Measurements from ENCODE around the gene ECI2. TPM values are rescaled to one million over a fixed set of nuclear protein-coding genes. Genes with fewer than 3 reads are reported as not detected.

ECI2 gene
- total and polyA plus RNA-seq, 2 of the 13 experiments (the other 11 are each of a cell fraction or from before 2014, with no cell fraction given), result 78.5 to 228 TPM

- TF ChIP-seq THAP9 (CRISPR knock-in tag; IDR thresholded peaks at IDR 0.05; ENCODE audit: borderline replicate concordance) (no peak), RXRA (CRISPR knock-in tag; IDR thresholded peaks at IDR 0.05) (peak; percentile 74), ZNF512 (CRISPR knock-in tag; IDR thresholded peaks at IDR 0.05) (no peak), ZNF598 (CRISPR knock-in tag; IDR thresholded peaks at IDR 0.05; ENCODE audit: borderline replicate concordance) (no peak), PATZ1 (CRISPR knock-in tag; IDR thresholded peaks at IDR 0.05) (peak; percentile 98), ZNF589 (CRISPR knock-in tag; conservative IDR thresholded peaks at IDR 0.05) (0 out of 2 replicates have a peak, but pooled peaks have one; percentile 0), ZIK1 (CRISPR knock-in tag; IDR thresholded peaks at IDR 0.05; ENCODE audit: borderline replicate concordance, low read depth) (0 out of 2 replicates have a peak, but pooled peaks have one; percentile 61), ATRX (CRISPR knock-in tag; IDR thresholded peaks at IDR 0.05; ENCODE audit: borderline replicate concordance) (no peak), ERF (CRISPR knock-in tag; IDR thresholded peaks at IDR 0.05) (peak; percentile 91), TFDP2 (CRISPR knock-in tag; IDR thresholded peaks at IDR 0.05) (peak; percentile 56; the same call in 1 of the 2 replicates), ZNF580 (CRISPR knock-in tag; IDR thresholded peaks at IDR 0.05; ENCODE audit: borderline replicate concordance, low read depth) (no peak), POLR2A (IDR thresholded peaks at IDR 0.05; ENCODE audit: insufficient read depth in 1 of 2, low read depth in 2 of 2, low read length in 2 of 2) (peak; percentile 29 to 75; a peak in 2 of 4 replicates), THRA (CRISPR knock-in tag; IDR thresholded peaks at IDR 0.05; ENCODE audit: borderline replicate concordance) (peak; percentile 70), PITX1 (CRISPR knock-in tag; IDR thresholded peaks at IDR 0.05) (peak; percentile 69), ZNF850 (CRISPR knock-in tag; conservative IDR thresholded peaks at IDR 0.05) (no peak)
Measured at GRCh38 chr6:4135665-4136353, 434 bp upstream of the ECI2 start (continued).

All from HepG2 (cell line).